Liver (tissue), 3 donors: ENCODE data around the gene GNAI2.

Source experiments
- RXRA ChIP-seq, 2 donors: IDR thresholded peaks; 2 replicates each; pipeline ENCODE4 v1.6.1; 2017 to 2018; ENCODE audit warnings: antibody characterized with exemption in 2 of 2, mild to moderate bottlenecking in 1 of 2
- SP1 ChIP-seq: IDR thresholded peaks from 2 replicates; pipeline ENCODE4 v1.6.1; 2018; ENCODE audit warnings: antibody characterized with exemption, mild to moderate bottlenecking
- TF ChIP-seq, protein P1 (sequence below): fragments of 150-350 bp; IDR thresholded peaks from 2 replicates; pipeline ENCODE4 v1.5.1; 2017; ENCODE audit warnings: improper control_type of control experiment, low read depth, low read length; ENCODE audit not compliant: missing input control
- TF ChIP-seq, protein P2 (sequence below): IDR thresholded peaks from 2 replicates; pipeline ENCODE4 v1.6.1; 2016; ENCODE audit warnings: antibody characterized with exemption
- donor health status: healthy.
- donor health status: healthy.

DNA sequence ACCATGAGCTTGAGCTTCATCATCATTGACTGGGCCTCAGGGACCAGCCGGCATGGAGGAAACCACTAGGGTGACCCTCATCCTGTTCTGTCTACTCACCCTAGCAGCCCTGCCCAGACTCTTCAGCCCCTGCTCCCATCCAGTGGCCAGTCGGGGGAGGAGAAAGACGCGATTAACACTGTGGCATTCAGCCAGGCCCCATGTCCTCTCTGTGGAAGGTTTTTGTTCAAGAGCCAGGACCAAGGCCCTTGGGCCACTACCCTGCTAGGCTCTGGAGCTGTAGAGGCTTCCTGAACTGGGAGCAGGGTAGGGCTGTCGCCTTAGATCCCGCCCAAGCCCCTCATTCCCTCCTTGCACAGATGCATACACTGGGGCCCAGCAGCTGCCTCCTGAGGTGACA, 15.9 kb upstream of the GNAI2 start:
- TF ChIP-seq, protein P1, sequence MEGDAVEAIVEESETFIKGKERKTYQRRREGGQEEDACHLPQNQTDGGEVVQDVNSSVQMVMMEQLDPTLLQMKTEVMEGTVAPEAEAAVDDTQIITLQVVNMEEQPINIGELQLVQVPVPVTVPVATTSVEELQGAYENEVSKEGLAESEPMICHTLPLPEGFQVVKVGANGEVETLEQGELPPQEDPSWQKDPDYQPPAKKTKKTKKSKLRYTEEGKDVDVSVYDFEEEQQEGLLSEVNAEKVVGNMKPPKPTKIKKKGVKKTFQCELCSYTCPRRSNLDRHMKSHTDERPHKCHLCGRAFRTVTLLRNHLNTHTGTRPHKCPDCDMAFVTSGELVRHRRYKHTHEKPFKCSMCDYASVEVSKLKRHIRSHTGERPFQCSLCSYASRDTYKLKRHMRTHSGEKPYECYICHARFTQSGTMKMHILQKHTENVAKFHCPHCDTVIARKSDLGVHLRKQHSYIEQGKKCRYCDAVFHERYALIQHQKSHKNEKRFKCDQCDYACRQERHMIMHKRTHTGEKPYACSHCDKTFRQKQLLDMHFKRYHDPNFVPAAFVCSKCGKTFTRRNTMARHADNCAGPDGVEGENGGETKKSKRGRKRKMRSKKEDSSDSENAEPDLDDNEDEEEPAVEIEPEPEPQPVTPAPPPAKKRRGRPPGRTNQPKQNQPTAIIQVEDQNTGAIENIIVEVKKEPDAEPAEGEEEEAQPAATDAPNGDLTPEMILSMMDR, result no peak
- TF ChIP-seq, protein P2, sequence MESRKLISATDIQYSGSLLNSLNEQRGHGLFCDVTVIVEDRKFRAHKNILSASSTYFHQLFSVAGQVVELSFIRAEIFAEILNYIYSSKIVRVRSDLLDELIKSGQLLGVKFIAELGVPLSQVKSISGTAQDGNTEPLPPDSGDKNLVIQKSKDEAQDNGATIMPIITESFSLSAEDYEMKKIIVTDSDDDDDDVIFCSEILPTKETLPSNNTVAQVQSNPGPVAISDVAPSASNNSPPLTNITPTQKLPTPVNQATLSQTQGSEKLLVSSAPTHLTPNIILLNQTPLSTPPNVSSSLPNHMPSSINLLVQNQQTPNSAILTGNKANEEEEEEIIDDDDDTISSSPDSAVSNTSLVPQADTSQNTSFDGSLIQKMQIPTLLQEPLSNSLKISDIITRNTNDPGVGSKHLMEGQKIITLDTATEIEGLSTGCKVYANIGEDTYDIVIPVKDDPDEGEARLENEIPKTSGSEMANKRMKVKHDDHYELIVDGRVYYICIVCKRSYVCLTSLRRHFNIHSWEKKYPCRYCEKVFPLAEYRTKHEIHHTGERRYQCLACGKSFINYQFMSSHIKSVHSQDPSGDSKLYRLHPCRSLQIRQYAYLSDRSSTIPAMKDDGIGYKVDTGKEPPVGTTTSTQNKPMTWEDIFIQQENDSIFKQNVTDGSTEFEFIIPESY, result no peak
- TF ChIP-seq RXRA (IDR thresholded peaks at IDR 0.05), result no peak
- TF ChIP-seq SP1, result no peak
